Activated naive CD8-positive, alpha-beta T cell treated with anti-CD3 and anti-CD28 coated beads, Interleukin-2, amount 50 U/mL, for 24 hours (primary cell): Measurements from ENCODE around the gene HMX1.
A peak's percentile ranks its signal among the peaks of the same experiment; 100 is the strongest.

Experiments
- ATAC-seq: fragments of 150-1000 bp; cut with Tn5 transposase; one replicate; pipeline ENCODE4 v1.10.0; 2021
- DNase-seq: peaks from one replicate; pipeline ENCODE4 v3.0.0; 2021
- H3K27ac Mint-ChIP-seq: one replicate; pipeline ENCODE4 v1.8.0; 2021; ENCODE audit warnings: mild to moderate bottlenecking, mixed read lengths
- H3K27me3 Mint-ChIP-seq: one replicate; pipeline ENCODE4 v1.8.0; 2021; ENCODE audit warnings: mixed read lengths
- H3K36me3 Mint-ChIP-seq: one replicate; pipeline ENCODE4 v1.8.0; 2021; ENCODE audit warnings: low read depth, mixed read lengths
- H3K4me1 Mint-ChIP-seq: one replicate; pipeline ENCODE4 v1.8.0; 2021; ENCODE audit warnings: mixed read lengths
- H3K4me3 Mint-ChIP-seq: one replicate; pipeline ENCODE4 v1.8.0; 2021; ENCODE audit warnings: mild to moderate bottlenecking, moderate library complexity, mixed read lengths
- H3K9me3 Mint-ChIP-seq: one replicate; pipeline ENCODE4 v1.8.0; 2021; ENCODE audit warnings: mixed read lengths

The HMX1 gene

GRCh38 chr4:8891255-8891645, 19.6 kb upstream of the HMX1 start:
- ATAC-seq: no peak
- no peaks in the 10 kb centered on the region for H3K36me3 Mint-ChIP-seq
- peaks cover 5% of the 10 kb centered on the region for H3K9me3 Mint-ChIP-seq
- H3K4me1 Mint-ChIP-seq: no peaks in the 10 kb centered on the region
- H3K4me3 Mint-ChIP-seq: no peak overlapping the region
- no peak overlapping the region for H3K27ac Mint-ChIP-seq
- H3K27me3 Mint-ChIP-seq: peaks cover 62% of the 10 kb centered on the region
- DNase-seq: no peak

- Mint-ChIP-seq H3K27ac (no peak overlapping the region), H3K27me3 (peaks cover 65% of the 10 kb centered on the region), H3K9me3 (peaks cover 6% of the 10 kb centered on the region), H3K4me3 (no peak overlapping the region), H3K4me1 (no peaks in the 10 kb centered on the region), H3K36me3 (no peaks in the 10 kb centered on the region)
- ATAC-seq (no peak), DNase-seq (no peak)
Observed at GRCh38 chr4:8888856-8889255, 17.2 kb upstream of the HMX1 start.

- no peak overlapping the region for H3K27ac Mint-ChIP-seq
- H3K9me3 Mint-ChIP-seq: peaks cover 6% of the 10 kb centered on the region
- DNase-seq (no peak), ATAC-seq (no peak)
- no peaks in the 10 kb centered on the region for H3K4me1 Mint-ChIP-seq
- H3K4me3 Mint-ChIP-seq: no peak overlapping the region
- H3K27me3 Mint-ChIP-seq: peaks cover 56% of the 10 kb centered on the region
- no peaks in the 10 kb centered on the region for H3K36me3 Mint-ChIP-seq
Observed at GRCh38 chr4:8886612-8887406, 15.2 kb upstream of the HMX1 start.

DNA sequence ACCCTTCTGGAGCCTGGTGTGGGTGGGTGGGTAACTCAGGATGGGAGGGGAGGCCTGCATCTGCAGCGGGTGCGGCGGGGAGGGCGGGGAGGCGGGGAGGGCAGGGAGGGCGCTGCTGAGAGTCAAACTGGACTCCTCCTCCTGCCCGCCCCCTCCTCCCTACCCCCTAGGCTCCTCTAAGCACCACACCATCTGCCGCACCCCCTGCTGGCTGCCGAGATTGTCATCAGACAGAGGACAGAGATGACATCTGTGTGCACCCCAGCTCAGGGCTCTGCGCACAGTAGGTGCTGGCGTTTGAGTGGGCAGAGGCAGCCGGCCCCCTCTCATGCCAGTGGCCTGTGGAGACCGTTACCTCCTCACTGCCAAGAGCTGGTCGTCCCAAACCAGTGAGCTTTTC, 10.6 kb upstream of the HMX1 start:
- DNase-seq (no peak), ATAC-seq (no peak)
- Mint-ChIP-seq H3K36me3 (no peaks in the 10 kb centered on the region), H3K27ac (no peak overlapping the region), H3K27me3 (peaks cover 39% of the 10 kb centered on the region), H3K4me1 (no peaks in the 10 kb centered on the region), H3K9me3 (peaks cover 6% of the 10 kb centered on the region), H3K4me3 (no peak overlapping the region)

DNA sequence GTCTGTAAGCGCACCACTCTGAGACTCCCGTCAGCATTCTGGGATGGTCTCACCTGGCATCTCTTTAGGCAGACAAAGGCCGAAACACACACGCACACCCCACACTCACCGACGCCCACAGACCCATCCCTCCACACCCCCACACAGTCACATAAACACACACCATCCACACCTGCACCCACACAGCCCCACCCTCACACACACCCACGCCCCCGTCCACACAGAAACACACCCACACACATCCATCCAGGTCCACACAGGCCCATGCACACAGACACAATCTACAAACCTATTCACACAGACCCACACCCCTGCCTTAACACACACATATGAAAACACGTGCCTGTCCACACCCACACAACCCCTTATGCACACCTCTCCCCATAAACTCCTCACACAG, 9.2 kb upstream of the HMX1 start:
- no peaks in the 10 kb centered on the region for H3K9me3 Mint-ChIP-seq
- ATAC-seq: no peak
- H3K36me3 Mint-ChIP-seq: no peaks in the 10 kb centered on the region
- no peak overlapping the region for H3K4me3 Mint-ChIP-seq
- H3K4me1 Mint-ChIP-seq: no peaks in the 10 kb centered on the region
- H3K27me3 Mint-ChIP-seq: peaks cover 43% of the 10 kb centered on the region
- no peak for DNase-seq
- no peak overlapping the region for H3K27ac Mint-ChIP-seq

DNA sequence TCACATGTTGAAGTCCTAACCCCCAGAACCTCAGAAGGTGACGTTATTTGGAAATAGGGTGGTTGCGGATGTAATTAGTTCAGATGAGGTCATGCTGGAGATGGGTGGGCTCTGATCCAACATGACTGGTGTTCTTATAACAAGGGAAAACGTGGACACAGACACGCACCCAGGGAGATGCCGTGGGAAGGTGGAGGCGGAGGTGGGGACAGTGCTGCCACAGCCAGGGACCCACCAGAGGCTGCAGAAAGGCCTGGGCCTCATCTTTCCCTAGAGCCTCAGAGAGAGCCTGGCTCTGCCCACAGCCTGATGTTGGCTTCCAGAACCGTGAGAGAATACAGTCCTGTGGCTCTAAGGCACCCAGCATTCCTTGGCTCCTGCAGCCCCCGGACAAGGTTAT, 7.9 kb upstream of the HMX1 start:
- Mint-ChIP-seq H3K4me1 (no peaks in the 10 kb centered on the region), H3K36me3 (no peaks in the 10 kb centered on the region), H3K27ac (no peak overlapping the region), H3K27me3 (peaks cover 49% of the 10 kb centered on the region), H3K4me3 (no peak overlapping the region), H3K9me3 (no peaks in the 10 kb centered on the region)
- no peak for DNase-seq
- no peak for ATAC-seq

DNA sequence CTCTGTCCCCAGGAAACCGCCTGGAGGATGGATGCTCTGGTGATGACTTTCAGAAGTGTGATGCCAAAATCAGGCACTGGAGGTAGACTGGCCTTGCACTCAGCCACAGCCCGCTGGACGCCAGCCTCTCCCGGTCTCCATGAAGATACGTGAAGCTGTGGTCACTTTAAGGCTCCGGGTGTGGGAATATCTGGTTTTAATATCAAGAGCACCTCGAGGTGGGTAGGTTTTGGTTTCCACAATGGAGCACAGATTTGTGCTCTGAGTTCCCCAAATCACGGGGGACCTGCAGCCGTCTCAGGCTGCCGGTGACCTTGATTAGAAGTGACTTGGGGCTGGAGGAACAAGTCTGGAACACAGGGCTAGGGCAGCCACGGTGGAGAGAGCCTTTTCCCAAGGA, 6.8 kb upstream of the HMX1 start:
- H3K4me3 Mint-ChIP-seq: no peak overlapping the region
- DNase-seq (no peak), ATAC-seq (no peak)
- H3K4me1 Mint-ChIP-seq: no peaks in the 10 kb centered on the region
- H3K27ac Mint-ChIP-seq: no peak overlapping the region
- H3K9me3 Mint-ChIP-seq: no peaks in the 10 kb centered on the region
- no peaks in the 10 kb centered on the region for H3K36me3 Mint-ChIP-seq
- peaks cover 57% of the 10 kb centered on the region for H3K27me3 Mint-ChIP-seq

DNA sequence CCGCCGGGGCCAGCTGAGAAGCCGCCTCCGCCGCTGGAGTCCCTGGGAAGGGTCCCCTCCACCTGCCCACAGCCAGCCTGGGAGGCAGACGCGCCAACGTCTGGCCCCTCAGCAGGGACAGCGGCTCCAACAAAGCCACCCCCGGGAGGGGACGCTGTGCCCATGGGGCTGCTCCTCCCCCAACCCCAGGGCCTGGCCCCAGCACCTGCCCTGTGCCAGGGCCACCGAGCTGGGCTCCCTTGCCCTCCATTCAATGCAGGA, 6.1 kb upstream of the HMX1 start:
- Mint-ChIP-seq H3K9me3 (no peaks in the 10 kb centered on the region), H3K27ac (no peak overlapping the region), H3K4me3 (no peak overlapping the region), H3K4me1 (no peaks in the 10 kb centered on the region), H3K27me3 (peaks cover 63% of the 10 kb centered on the region), H3K36me3 (no peaks in the 10 kb centered on the region)
- ATAC-seq (peak; percentile 3), DNase-seq (no peak)

GRCh38 chr4:8876982-8877779, 5.5 kb upstream of the HMX1 start:
- H3K27ac Mint-ChIP-seq: no peak overlapping the region
- H3K4me1 Mint-ChIP-seq: peaks cover under 1% of the 10 kb centered on the region
- no peak for DNase-seq
- no peaks in the 10 kb centered on the region for H3K36me3 Mint-ChIP-seq
- no peaks in the 10 kb centered on the region for H3K9me3 Mint-ChIP-seq
- peaks cover 66% of the 10 kb centered on the region for H3K27me3 Mint-ChIP-seq
- no peak overlapping the region for H3K4me3 Mint-ChIP-seq
- ATAC-seq: no peak

DNA sequence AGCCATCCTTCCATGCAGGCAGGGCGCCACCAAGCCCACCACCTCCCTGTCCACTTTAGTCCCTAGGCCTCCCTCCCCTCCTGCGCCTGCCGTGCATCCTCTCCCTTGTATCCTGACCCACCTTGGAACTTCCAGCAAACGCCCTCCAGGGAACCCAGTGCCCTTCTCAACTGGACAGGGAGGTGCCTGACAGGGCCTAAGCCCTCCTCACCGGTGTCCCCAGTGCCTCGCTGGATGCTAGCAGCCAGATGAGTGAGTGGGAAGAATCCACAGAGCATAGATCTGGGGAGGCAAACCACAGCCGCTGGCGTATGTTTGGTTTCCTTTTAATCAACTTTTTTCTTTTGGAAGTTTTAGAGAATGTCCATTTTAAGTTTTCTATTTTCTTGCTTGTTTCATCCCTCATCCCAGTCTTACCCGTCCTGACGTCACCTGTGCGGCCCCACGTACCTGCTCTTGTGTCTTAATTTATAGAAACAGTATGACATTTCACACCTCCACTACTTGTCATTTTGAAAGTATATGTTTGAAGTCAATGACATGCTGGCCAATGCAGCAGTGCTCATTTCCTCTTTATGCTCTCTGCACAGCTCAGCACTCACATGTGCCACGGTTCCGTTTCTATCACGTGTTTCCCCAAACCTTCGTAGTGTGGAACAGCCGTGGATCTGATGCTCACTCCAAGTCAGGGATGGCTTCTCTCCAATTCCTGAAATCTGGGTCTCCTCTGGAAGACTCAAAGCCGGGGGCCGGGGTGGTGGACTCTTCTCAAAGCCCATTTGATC, 3.4 kb upstream of the HMX1 start:
- Mint-ChIP-seq H3K4me3 (no peak overlapping the region), H3K9me3 (no peaks in the 10 kb centered on the region), H3K27ac (no peak overlapping the region), H3K4me1 (peaks cover 2% of the 10 kb centered on the region), H3K36me3 (no peaks in the 10 kb centered on the region), H3K27me3 (peaks cover 72% of the 10 kb centered on the region)
- DNase-seq: no peak
- no peak for ATAC-seq

DNA sequence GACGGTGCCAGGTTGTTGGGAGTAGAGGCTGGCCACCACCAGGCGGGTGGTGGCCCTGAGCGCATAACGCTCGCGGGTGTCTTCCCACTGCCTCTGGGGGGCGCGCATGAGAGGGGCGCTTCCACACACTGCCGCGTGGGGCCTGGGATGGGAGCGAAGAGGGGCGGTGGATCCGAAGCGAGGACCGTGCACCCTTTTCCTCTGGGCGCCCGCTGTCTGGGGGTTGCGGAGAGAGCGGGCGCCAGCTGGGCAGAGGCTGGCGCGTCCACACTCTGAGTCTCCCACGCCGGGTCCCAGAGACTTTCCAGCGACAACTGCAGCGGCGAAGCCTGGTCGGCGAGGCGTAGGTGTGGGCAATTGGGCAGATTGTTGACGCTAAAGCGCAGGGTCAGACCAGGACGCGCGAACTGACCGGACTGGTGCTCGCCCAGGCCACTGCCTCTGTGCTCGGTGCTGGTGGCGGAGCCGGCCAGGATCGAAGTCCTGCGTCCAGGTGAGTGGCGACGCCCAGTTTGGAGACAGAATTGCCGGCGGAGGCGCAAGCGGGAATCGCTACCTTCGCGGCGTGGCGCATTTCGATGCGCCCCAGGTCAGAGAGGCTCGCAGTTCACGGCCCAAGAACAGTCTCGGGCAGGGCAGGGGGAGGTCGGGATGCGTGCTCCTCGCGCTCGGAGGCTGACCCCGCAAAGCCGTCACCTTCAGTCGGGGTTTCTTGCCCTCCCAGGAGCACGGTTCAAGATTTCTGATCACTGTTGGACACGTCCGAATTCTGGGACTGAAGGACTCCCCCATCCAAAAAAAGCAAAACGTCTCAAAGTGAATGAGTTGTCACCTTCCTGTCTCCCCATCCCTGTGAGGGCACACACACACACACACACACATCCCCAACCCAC, 2.6 kb upstream of the HMX1 start:
- no peaks in the 10 kb centered on the region for H3K36me3 Mint-ChIP-seq
- H3K27me3 Mint-ChIP-seq: peaks cover 76% of the 10 kb centered on the region
- no peaks in the 10 kb centered on the region for H3K9me3 Mint-ChIP-seq

GRCh38 chr4:8872402-8873291, 1.0 kb upstream of the HMX1 start:
- H3K27ac Mint-ChIP-seq: no peak overlapping the region
- H3K4me1 Mint-ChIP-seq: peaks cover 2% of the 10 kb centered on the region

More for the DNA sequence above, 2.6 kb upstream of the HMX1 start:
- Mint-ChIP-seq H3K4me1 (peaks cover 2% of the 10 kb centered on the region), H3K27ac (no peak overlapping the region), H3K4me3 (no peak overlapping the region)
- no peak for DNase-seq
- ATAC-seq: no peak

DNA sequence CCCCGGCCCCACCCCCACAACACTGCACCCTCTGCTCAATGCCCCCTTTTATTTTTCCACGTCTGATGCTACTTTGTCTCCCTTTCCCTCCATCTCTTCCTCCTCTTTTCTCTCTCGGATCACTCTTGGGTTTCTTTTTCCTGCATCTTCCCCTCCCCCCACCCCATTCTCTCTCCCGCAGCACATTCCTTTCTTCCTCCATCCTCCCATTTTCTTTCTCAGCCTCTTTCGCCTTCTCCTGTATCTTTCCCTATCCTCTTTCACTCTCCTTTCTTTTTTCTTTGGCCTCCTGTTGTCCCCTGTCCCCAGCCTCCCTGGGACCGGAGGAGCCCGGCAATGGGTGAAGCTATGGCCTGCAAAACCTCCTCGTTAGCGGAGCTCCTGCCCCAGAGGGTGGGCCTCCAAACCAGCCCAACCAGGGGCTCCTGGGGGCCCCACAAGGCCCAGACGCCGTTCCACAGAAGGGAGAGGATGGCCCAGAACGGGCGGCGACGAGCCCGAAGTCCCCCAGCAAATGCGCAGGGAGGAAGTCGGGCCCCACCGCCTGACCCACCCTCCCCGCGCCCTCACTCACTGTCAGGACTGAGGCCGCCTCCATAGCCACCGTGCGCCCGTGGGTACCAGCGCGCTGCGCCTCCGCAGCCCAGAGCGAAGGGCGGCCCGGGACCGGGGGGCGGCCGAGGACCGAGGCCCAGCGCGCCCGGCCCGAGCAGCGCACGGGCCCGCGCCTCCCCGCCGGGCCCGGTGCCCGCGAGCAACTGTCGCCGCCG, 807 bp downstream of the HMX1 start:
- H3K27ac Mint-ChIP-seq: no peak overlapping the region
- DNase-seq: no peak
- ATAC-seq: no peak
- peaks cover 69% of the 10 kb centered on the region for H3K27me3 Mint-ChIP-seq
- no peaks in the 10 kb centered on the region for H3K9me3 Mint-ChIP-seq
- no peak overlapping the region for H3K4me3 Mint-ChIP-seq
- peaks cover 2% of the 10 kb centered on the region for H3K4me1 Mint-ChIP-seq
- H3K36me3 Mint-ChIP-seq: no peaks in the 10 kb centered on the region

More at GRCh38 chr4:8872402-8873291, 1.0 kb upstream of the HMX1 start:
- no peaks in the 10 kb centered on the region for H3K36me3 Mint-ChIP-seq
- no peak overlapping the region for H3K4me3 Mint-ChIP-seq
- no peaks in the 10 kb centered on the region for H3K9me3 Mint-ChIP-seq
- no peak for ATAC-seq
- H3K27me3 Mint-ChIP-seq: peaks cover 74% of the 10 kb centered on the region
- no peak for DNase-seq
